Measurements from ENCODE around the gene CRACR2A. TPM values are rescaled to one million over a fixed set of nuclear protein-coding genes. Genes with fewer than 3 reads are reported as not detected.

The CRACR2A gene
- total RNA-seq, 2 experiments from 2014 or later: 24.5 to 26.0 TPM

- Mint-ChIP-seq H3K27me3 (no peaks in the 10 kb centered on the region), H3K36me3 (peaks cover 44% of the 10 kb centered on the region), H3K27ac (peak overlapping the region; percentile 47), H3K4me3 (no peak overlapping the region), H3K9me3 (no peaks in the 10 kb centered on the region), H3K4me1 (peaks cover 24% of the 10 kb centered on the region)
- DNase-seq: no peak
Observed at GRCh38 chr12:3744229-3744901, 8.5 kb downstream of the CRACR2A start.

GRCh38 chr12:3743803-3744202 lies 9.1 kb downstream of the CRACR2A start:
- Mint-ChIP-seq H3K36me3 (peaks cover 40% of the 10 kb centered on the region), H3K4me3 (no peak overlapping the region), H3K9me3 (no peaks in the 10 kb centered on the region), H3K27ac (peak overlapping the region; percentile 47), H3K27me3 (no peaks in the 10 kb centered on the region), H3K4me1 (peaks cover 21% of the 10 kb centered on the region)
- DNase-seq: peak; percentile 25

- Mint-ChIP-seq H3K9me3 (no peaks in the 10 kb centered on the region), H3K4me1 (peaks cover 18% of the 10 kb centered on the region), H3K4me3 (no peak overlapping the region), H3K27ac (no peak overlapping the region), H3K36me3 (peaks cover 37% of the 10 kb centered on the region), H3K27me3 (no peaks in the 10 kb centered on the region)
- DNase-seq: no peak
Observed at GRCh38 chr12:3741882-3742672, 10.8 kb downstream of the CRACR2A start.

GRCh38 chr12:3740480-3741231 lies 12.3 kb downstream of the CRACR2A start:
- Mint-ChIP-seq H3K27me3 (no peaks in the 10 kb centered on the region), H3K4me3 (no peak overlapping the region), H3K4me1 (peaks cover 14% of the 10 kb centered on the region), H3K36me3 (peaks cover 24% of the 10 kb centered on the region), H3K9me3 (no peaks in the 10 kb centered on the region), H3K27ac (no peak overlapping the region)
- no peak for DNase-seq

- peaks cover 13% of the 10 kb centered on the region for H3K36me3 Mint-ChIP-seq
- no peaks in the 10 kb centered on the region for H3K27me3 Mint-ChIP-seq
- H3K4me1 Mint-ChIP-seq: peaks cover 3% of the 10 kb centered on the region
- no peak for DNase-seq
- H3K27ac Mint-ChIP-seq: no peak overlapping the region
- no peaks in the 10 kb centered on the region for H3K9me3 Mint-ChIP-seq
- no peak overlapping the region for H3K4me3 Mint-ChIP-seq
Observed at GRCh38 chr12:3735432-3735831, 17.5 kb downstream of the CRACR2A start.

GRCh38 chr12:3732901-3733300 lies 20.0 kb downstream of the CRACR2A start:
- Mint-ChIP-seq H3K27ac (no peak overlapping the region), H3K4me3 (no peak overlapping the region), H3K36me3 (peaks cover 28% of the 10 kb centered on the region), H3K27me3 (no peaks in the 10 kb centered on the region), H3K9me3 (no peaks in the 10 kb centered on the region), H3K4me1 (peaks cover 21% of the 10 kb centered on the region)
- no peak for DNase-seq

GRCh38 chr12:3730111-3730510 lies 22.8 kb downstream of the CRACR2A start:
- Mint-ChIP-seq H3K36me3 (peaks cover 46% of the 10 kb centered on the region), H3K9me3 (no peaks in the 10 kb centered on the region), H3K4me3 (no peak overlapping the region), H3K4me1 (peaks cover 32% of the 10 kb centered on the region), H3K27ac (no peak overlapping the region), H3K27me3 (no peaks in the 10 kb centered on the region)
- DNase-seq: no peak

- H3K4me1 Mint-ChIP-seq: peaks cover 32% of the 10 kb centered on the region
- no peaks in the 10 kb centered on the region for H3K27me3 Mint-ChIP-seq
- peaks cover 59% of the 10 kb centered on the region for H3K36me3 Mint-ChIP-seq
- H3K9me3 Mint-ChIP-seq: no peaks in the 10 kb centered on the region
- no peak overlapping the region for H3K4me3 Mint-ChIP-seq
- H3K27ac Mint-ChIP-seq: peak overlapping the region; percentile 32
- no peak for DNase-seq
Observed at GRCh38 chr12:3728686-3729085, 24.2 kb downstream of the CRACR2A start.

GRCh38 chr12:3727877-3728632 lies 24.9 kb downstream of the CRACR2A start:
- Mint-ChIP-seq H3K4me1 (peaks cover 32% of the 10 kb centered on the region), H3K36me3 (peaks cover 65% of the 10 kb centered on the region), H3K9me3 (no peaks in the 10 kb centered on the region), H3K27ac (peak overlapping the region; percentile 32), H3K27me3 (no peaks in the 10 kb centered on the region), H3K4me3 (no peak overlapping the region)
- DNase-seq: peak; percentile 28

- Mint-ChIP-seq H3K9me3 (peaks cover 4% of the 10 kb centered on the region), H3K4me3 (no peak overlapping the region), H3K36me3 (peaks cover 69% of the 10 kb centered on the region), H3K4me1 (peaks cover 32% of the 10 kb centered on the region), H3K27ac (no peak overlapping the region), H3K27me3 (no peaks in the 10 kb centered on the region)
- no peak for DNase-seq
Observed at GRCh38 chr12:3727354-3727753, 25.6 kb downstream of the CRACR2A start.

GRCh38 chr12:3726456-3726855 lies 26.5 kb downstream of the CRACR2A start:
- DNase-seq: no peak
- peaks cover 32% of the 10 kb centered on the region for H3K4me1 Mint-ChIP-seq
- H3K27ac Mint-ChIP-seq: no peak overlapping the region
- H3K27me3 Mint-ChIP-seq: no peaks in the 10 kb centered on the region
- peaks cover 5% of the 10 kb centered on the region for H3K9me3 Mint-ChIP-seq
- H3K36me3 Mint-ChIP-seq: peaks cover 73% of the 10 kb centered on the region
- H3K4me3 Mint-ChIP-seq: no peak overlapping the region

- peaks cover 76% of the 10 kb centered on the region for H3K36me3 Mint-ChIP-seq
- no peak for DNase-seq
- H3K4me3 Mint-ChIP-seq: no peak overlapping the region
- H3K27me3 Mint-ChIP-seq: no peaks in the 10 kb centered on the region
- H3K27ac Mint-ChIP-seq: no peak overlapping the region
- H3K9me3 Mint-ChIP-seq: peaks cover 5% of the 10 kb centered on the region
- H3K4me1 Mint-ChIP-seq: peaks cover 32% of the 10 kb centered on the region
Observed at GRCh38 chr12:3725388-3726115, 27.4 kb downstream of the CRACR2A start.

GRCh38 chr12:3723916-3724805 lies 28.7 kb downstream of the CRACR2A start:
- H3K27ac Mint-ChIP-seq: no peak overlapping the region
- peaks cover 23% of the 10 kb centered on the region for H3K4me1 Mint-ChIP-seq
- peaks cover 5% of the 10 kb centered on the region for H3K9me3 Mint-ChIP-seq
- no peak overlapping the region for H3K4me3 Mint-ChIP-seq
- H3K36me3 Mint-ChIP-seq: peaks cover 70% of the 10 kb centered on the region
- H3K27me3 Mint-ChIP-seq: no peaks in the 10 kb centered on the region
- DNase-seq: no peak
